A549 (cell line): Measurements from ENCODE around the gene CRACDL. TPM values are rescaled to one million over a fixed set of nuclear protein-coding genes. Genes with fewer than 3 reads are reported as not detected.

Source experiments
- ATAC-seq, 2 experiments: fragments of 200-7000 bp in 1 of 2; fragments of >200 bp in 1 of 2; cut with Nextera tagmentation in 1 of 2; cut with Tn5 transposase in 1 of 2; 3 replicates each; pipeline versions ENCODE4 v1.8.0 to v1.9.1; 2018 to 2020; ENCODE audit warnings: mild to moderate bottlenecking in 1 of 2, moderate library complexity in 1 of 2
- CTCF ChIA-PET: fragments of 300-600 bp; sonication (Branson Sonifier 250); formaldehyde crosslinking; extraction: SDS; loops from one replicate; lab custom pipeline; 2021; ENCODE audit warnings: antibody characterized with exemption, inconsistent platforms; lab: Yijun Ruan, JAX
- POLR2A ChIA-PET: fragments of 350-600 bp; formaldehyde crosslinking; extraction: SDS; loops from one replicate; lab custom pipeline; 2021; ENCODE audit warnings: antibody characterized with exemption, inconsistent platforms; lab: Yijun Ruan, JAX
- DNase-seq, 2 experiments: peaks; one replicate each; pipeline versions ENCODE4 v3.0.0 to v3.0.0-alpha.2; 2011 to 2016; ENCODE audit warnings: low read depth in 1 of 2, low spot score in 1 of 2
- FAIRE-seq: peaks from 2 replicates; lab custom pipeline; 2011; peaks lifted over from hg19 to GRCh38; lab: Jason Lieb, UNC
- H3K27ac ChIP-seq, 2 experiments: fragments of >200 bp; sonication (Bioruptor Twin); formaldehyde crosslinking; 3 replicates each; pipeline ENCODE4 v1.5.1; 2016 to 2017
- H3K4me1 ChIP-seq: fragments of >200 bp; sonication (Bioruptor Twin); formaldehyde crosslinking; 3 replicates; pipeline ENCODE4 v1.6.1; 2016
- H3K4me2 ChIP-seq: fragments of >200 bp; sonication (Bioruptor Twin); formaldehyde crosslinking; 3 replicates; pipeline ENCODE4 v1.6.1; 2016
- H3K4me3 ChIP-seq: fragments of >200 bp; sonication (Bioruptor Twin); formaldehyde crosslinking; 3 replicates; pipeline ENCODE4 v1.5.1; 2016
- H3K9me3 ChIP-seq: fragments of >200 bp; sonication (Bioruptor Twin); formaldehyde crosslinking; 3 replicates; pipeline ENCODE4 v1.6.1; 2016
- ATOH8 ChIP-seq: fragments of 250-450 bp; sonication (Bioruptor Pico); IDR thresholded peaks from 2 replicates; pipeline ENCODE4 v1.5.0; 2020; ENCODE audit warnings: low read depth, mild to moderate bottlenecking, moderate library complexity
- BHLHE40 ChIP-seq: IDR thresholded peaks from 2 replicates; pipeline ENCODE4 v1.6.1; 2012; ENCODE audit warnings: low read depth, low read length, inconsistent platforms
- CBX2 ChIP-seq: fragments of 200-600 bp; sonication (generic); IDR thresholded peaks from 2 replicates; pipeline ENCODE4 v1.6.1; 2016; ENCODE audit warnings: low read depth, mild to moderate bottlenecking, borderline replicate concordance
- CEBPB ChIP-seq, 2 experiments: fragments of >200 bp in 1 of 2; sonication (Bioruptor Twin) in 1 of 2; formaldehyde crosslinking in 1 of 2; IDR thresholded peaks; 2 replicates each; pipeline ENCODE4 v1.6.1; 2012 to 2016
- CHD2 ChIP-seq: fragments of 150-350 bp; IDR thresholded peaks from 2 replicates; pipeline ENCODE4 v1.6.1; 2014; ENCODE audit warnings: low read length; ENCODE audit not compliant: partially characterized antibody
- EHF ChIP-seq: fragments of 250-450 bp; sonication (Bioruptor Pico); IDR thresholded peaks from 2 replicates; pipeline ENCODE4 v1.5.0; 2020; ENCODE audit warnings: mild to moderate bottlenecking
- ESRRA ChIP-seq: fragments of 150-350 bp; IDR thresholded peaks from 2 replicates; pipeline ENCODE4 v1.6.1; 2014; ENCODE audit warnings: mild to moderate bottlenecking, low read length, borderline replicate concordance
- FOXS1 ChIP-seq: fragments of 250-450 bp; sonication (Bioruptor Pico); IDR thresholded peaks from 2 replicates; pipeline ENCODE4 v1.5.0; 2020; ENCODE audit warnings: mild to moderate bottlenecking, moderate library complexity
- GATA3 ChIP-seq: IDR thresholded peaks from 2 replicates; pipeline ENCODE4 v1.6.1; 2012; ENCODE audit warnings: borderline replicate concordance
- HDAC2 ChIP-seq: fragments of 200-600 bp; sonication (generic); IDR thresholded peaks from 2 replicates; pipeline ENCODE4 v1.6.1; 2016
- HOXB13 ChIP-seq: fragments of 250-450 bp; sonication (Bioruptor Pico); IDR thresholded peaks from 2 replicates; pipeline ENCODE4 v1.5.0; 2020; ENCODE audit warnings: low read depth, mild to moderate bottlenecking, moderate library complexity
- HOXB5 ChIP-seq: fragments of 250-450 bp; sonication (Bioruptor Pico); IDR thresholded peaks from 2 replicates; pipeline ENCODE4 v1.5.0; 2020; ENCODE audit warnings: mild to moderate bottlenecking, moderate library complexity
- MYC ChIP-seq: IDR thresholded peaks from 2 replicates; pipeline ENCODE4 v1.6.1; 2012; ENCODE audit warnings: mild to moderate bottlenecking, inconsistent platforms, low read length, improper control_type of control experiment, borderline replicate concordance
- NFE2L2 ChIP-seq: fragments of 150-350 bp; conservative IDR thresholded peaks from 2 replicates; pipeline ENCODE4 v1.6.1; 2014; ENCODE audit warnings: low read length
- NPAS2 ChIP-seq: fragments of 250-450 bp; sonication (Bioruptor Pico); IDR thresholded peaks from 2 replicates; pipeline ENCODE4 v1.8.0; 2022; ENCODE audit warnings: mild to moderate bottlenecking, moderate library complexity, borderline replicate concordance
- NR3C1 ChIP-seq: fragments of >200 bp; sonication (Bioruptor Twin); formaldehyde crosslinking; IDR thresholded peaks from 3 replicates; pipeline ENCODE4 v1.6.1; 2017
- PBX3 ChIP-seq: IDR thresholded peaks from 2 replicates; pipeline ENCODE4 v1.6.1; 2012
- POLR2A ChIP-seq: IDR thresholded peaks from 2 replicates; pipeline ENCODE4 v1.6.1; 2012; ENCODE audit warnings: mild to moderate bottlenecking, low read length
- POLR2AphosphoS2 ChIP-seq: conservative IDR thresholded peaks from 2 replicates; pipeline ENCODE4 v1.6.1; 2012; ENCODE audit warnings: low read length, improper control_type of control experiment, inconsistent platforms
- RAD21 ChIP-seq, 2 experiments: fragments of >200 bp in 1 of 2; sonication (Bioruptor Twin) in 1 of 2; formaldehyde crosslinking in 1 of 2; IDR thresholded peaks in 1 of 2; conservative IDR thresholded peaks in 1 of 2; 2 replicates in 1 of 2; 3 replicates in 1 of 2; pipeline ENCODE4 v1.6.1; 2012 to 2018; ENCODE audit warnings: inconsistent platforms in 1 of 2
- RARB ChIP-seq: fragments of 250-450 bp; sonication (Bioruptor Pico); IDR thresholded peaks from 2 replicates; pipeline ENCODE4 v1.8.0; 2021; ENCODE audit warnings: mild to moderate bottlenecking, moderate library complexity
- REST ChIP-seq: fragments of 200-600 bp; sonication (generic); IDR thresholded peaks from 2 replicates; pipeline ENCODE4 v1.6.1; 2016; ENCODE audit warnings: antibody characterized with exemption, mild to moderate bottlenecking, moderate library complexity
- RFX5 ChIP-seq: fragments of 450-650 bp; IDR thresholded peaks from 2 replicates; pipeline ENCODE4 v1.7.1; 2014; ENCODE audit warnings: antibody characterized with exemption, mild to moderate bottlenecking, moderate library complexity
- TFCP2L1 ChIP-seq: fragments of 250-450 bp; sonication (Bioruptor Pico); IDR thresholded peaks from 2 replicates; pipeline ENCODE4 v1.5.0; 2021; ENCODE audit warnings: mild to moderate bottlenecking
- TP53 ChIP-seq: fragments of 250-450 bp; sonication (Bioruptor Pico); IDR thresholded peaks from 2 replicates; pipeline ENCODE4 v1.5.0; 2021; ENCODE audit warnings: mild to moderate bottlenecking, moderate library complexity
- ZC3H11A ChIP-seq: fragments of 450-650 bp; IDR thresholded peaks from 2 replicates; pipeline ENCODE4 v1.6.1; 2014; ENCODE audit warnings: antibody characterized with exemption, mild to moderate bottlenecking
- ZNF302 ChIP-seq: fragments of 250-450 bp; sonication (Bioruptor Pico); IDR thresholded peaks from 2 replicates; pipeline ENCODE4 v1.9.0; 2021; ENCODE audit warnings: inconsistent platforms, mild to moderate bottlenecking, moderate library complexity
- ZSCAN20 ChIP-seq: fragments of 250-450 bp; sonication (Bioruptor Pico); IDR thresholded peaks from 2 replicates; pipeline ENCODE4 v1.8.0; 2022; ENCODE audit warnings: mild to moderate bottlenecking, moderate library complexity
- WGBS: methylation state at CpG from one replicate; pipeline ENCODE4 v1.1.6; 2017; ENCODE audit errors: missing lambda C conversion rate; 5-methylcytosine and 5-hydroxymethylcytosine counted together
- polyA plus RNA-seq, 4 experiments: library from polyadenylated mRNA; depleted of rRNA in 3 of 4; stranded (reverse); fragments of >200 nt; fragmentation: RNase III in 1 of 4; extraction: RNeasy Plus Mini Kit Qiagen cat#74134 plus additional on column Dnase treatment in 1 of 4; gene quantifications; 2 replicates in 3 of 4; 3 replicates in 1 of 4; pipeline ENCODE4 v1.2.3, GENCODE V29; 2011 to 2017

CRACDL gene
- polyA plus RNA-seq, 2 of the 4 experiments (the other 2 are of a cell fraction): 0.21 to 0.36 TPM

- no peak overlapping the region for H3K4me3 ChIP-seq
- FAIRE-seq (no peak), DNase-seq (no peak), ATAC-seq (no peak)
- 51% methylated on average over 6 of the region's 6 CpGs for WGBS
- H3K4me2 ChIP-seq: no peak overlapping the region
- H3K4me1 ChIP-seq: peaks cover 9% of the 10 kb centered on the region
- ChIA-PET CTCF (no interaction called here), POLR2A (no interaction called here)
- no peaks in the 10 kb centered on the region for H3K9me3 ChIP-seq
- no peak for TF ChIP-seq PBX3
- no peak for TF ChIP-seq ZC3H11A
- no peak for TF ChIP-seq TFCP2L1 (CRISPR knock-in tag)
- no peak for TF ChIP-seq ATOH8 (CRISPR knock-in tag)
- TF ChIP-seq REST: no peak
- no peak for TF ChIP-seq RFX5
- H3K27ac ChIP-seq: no peak overlapping the region
Measured at GRCh38 chr2:98761909-98762308, 174.1 kb downstream of the CRACDL start.

GRCh38 chr2:98761267-98761781 is 174.7 kb downstream of the CRACDL start:
- peaks cover 9% of the 10 kb centered on the region for H3K4me1 ChIP-seq
- H3K9me3 ChIP-seq: no peaks in the 10 kb centered on the region
- H3K4me3 ChIP-seq: no peak overlapping the region
- CTCF ChIA-PET: no interaction called here
- no peak for DNase-seq
- 84% methylated on average over 9 of the region's 9 CpGs for WGBS
- TF ChIP-seq EHF (CRISPR knock-in tag): no peak
- no peak for TF ChIP-seq ZC3H11A
- no peak for TF ChIP-seq ESRRA
- TF ChIP-seq RAD21 (conservative IDR thresholded peaks at IDR 0.05 in 1 of 2, IDR thresholded peaks at IDR 0.05 in 1 of 2): no peak
- no peak for TF ChIP-seq NFE2L2
- no peak for TF ChIP-seq FOXS1 (CRISPR knock-in tag)
- TF ChIP-seq POLR2AphosphoS2: no peak
- TF ChIP-seq POLR2A: no peak
- TF ChIP-seq RARB (CRISPR knock-in tag): no peak
- no peak for TF ChIP-seq CEBPB (IDR thresholded peaks at IDR 0.05)
- TF ChIP-seq CHD2: no peak
- TF ChIP-seq, all 56 proteins: peak for 0
- Histone ChIP-seq H3K4me2 (no peak overlapping the region), H3K27ac (no peak overlapping the region)
- ATAC-seq (no peak), FAIRE-seq (no peak)
- POLR2A ChIA-PET: no interaction called here

- no peak for ATAC-seq
- H3K27ac ChIP-seq: no peak overlapping the region
- no peaks in the 10 kb centered on the region for H3K9me3 ChIP-seq
- ChIA-PET POLR2A (no interaction called here), CTCF (no interaction called here)
- H3K4me3 ChIP-seq: no peak overlapping the region
- DNase-seq: no peak
- FAIRE-seq: no peak
- no peak overlapping the region for H3K4me2 ChIP-seq
- WGBS: 50% methylated on average over 6 of the region's 6 CpGs
- H3K4me1 ChIP-seq: peaks cover 9% of the 10 kb centered on the region
- no peak for TF ChIP-seq ZC3H11A
- TF ChIP-seq BHLHE40: no peak
- TF ChIP-seq MYC: no peak
- no peak for TF ChIP-seq HDAC2
- TF ChIP-seq NPAS2: no peak
- no peak for TF ChIP-seq ZSCAN20 (CRISPR knock-in tag)
- no peak for TF ChIP-seq ZNF302 (CRISPR knock-in tag)
- no peak for TF ChIP-seq GATA3
- no peak for TF ChIP-seq NR3C1
- no peak for TF ChIP-seq HOXB13 (CRISPR knock-in tag)
- TF ChIP-seq CBX2: no peak
- TF ChIP-seq ATOH8 (CRISPR knock-in tag): no peak
- TF ChIP-seq TP53: no peak
- no peak for TF ChIP-seq HOXB5 (CRISPR knock-in tag)
Measured at GRCh38 chr2:98759827-98760625, 176.0 kb downstream of the CRACDL start.
